ENCODE results near the gene MUS81. TPM values are rescaled to one million over a fixed set of nuclear protein-coding genes. Genes with fewer than 3 reads are reported as not detected.

Gene MUS81
- total RNA-seq (2013; cell fraction: nucleolus; rRNA removed): 82.3 and 89.8 TPM in 2 replicates
- 59.1 and 67.7 TPM in 2 replicates for total RNA-seq (2014; rRNA removed)
- 32.4 and 33.0 TPM in 2 replicates for total RNA-seq (2014; rRNA removed; fragmentation: Illumina TruSeq; extraction: Trizol)
- total RNA-seq (2021): 68.5 and 76.1 TPM in 2 replicates
- 30.8 TPM for polyA plus RNA-seq (2011; ENCODE audit: low read depth)
- polyA plus RNA-seq (2011; rRNA removed): 28.8 and 39.3 TPM in 2 replicates
- 28.2 and 51.3 TPM in 2 replicates for polyA plus RNA-seq (2011; cell fraction: cytosol; rRNA removed)
- 432 and 473 TPM in 2 replicates for polyA plus RNA-seq (2011; cell fraction: nucleus; rRNA removed)
- 50.1 and 67.1 TPM in 2 replicates for polyA plus RNA-seq (2012)
- polyA plus RNA-seq (2014; fragmentation: Illumina TruSeq; extraction: Trizol): 10.7 and 31.9 TPM in 2 replicates
- 10 to 100 TPM; 11.8 to 22.9 TPM for polyA plus RNA-seq (2014; fragmentation: Nextera tagmentation; extraction: Ambion mirVana)
- 70.7 and 81.2 TPM in 2 replicates for polyA plus RNA-seq (2014; rRNA removed)
- polyA plus RNA-seq (2016; fragmentation: Nextera tagmentation; extraction: Ambion mirVana): 10 to 100 TPM; 57.6 to 65.1 TPM
- polyA minus RNA-seq (2011; rRNA and poly(A)+ RNA removed): 17.4 and 36.6 TPM in 2 replicates
- polyA minus RNA-seq (2011; cell fraction: cytosol; rRNA and poly(A)+ RNA removed): 15.3 and 20.6 TPM in 2 replicates
- polyA minus RNA-seq (2011; cell fraction: nucleus; rRNA and poly(A)+ RNA removed): 98.3 and 150 TPM in 2 replicates
- percentile 85 among the genes with signal in this experiment for Bru-seq, nascent RNA
- percentile 79 among the genes with signal in this experiment for BruChase-seq, experiment 1, labeled RNA remaining after a 6-hour chase
- BruChase-seq, experiment 2, labeled RNA remaining after a 2-hour chase: percentile 78 among the genes with signal in this experiment
- long read RNA-seq, experiment 1, transcript MUS81-201 (16 exons, 2,392 nt): major isoform, 11 of 24 reads
- long read RNA-seq, experiment 1, partial matches to known transcripts: 1 of 24 reads
- long read RNA-seq, experiment 1, other reads (novel, unspliced or antisense): 12 of 24 reads
- long read RNA-seq, experiment 2, partial matches to known transcripts: 0 of 6 reads
- long read RNA-seq, experiment 2, other reads (novel, unspliced or antisense): 5 of 6 reads

GRCh38 chr11:65860278-65861164 lies at the start of gene MUS81:
MUS81 (plus strand) TSS chr11:65860433; CDS start chr11:65860754, 321 bp downstream.
- peak; percentile 93 for FAIRE-seq
- BruUV-seq (replicated peaks): TSS peak; percentile 71
- TF ChIP-seq EGR1 (IDR thresholded peaks at IDR 0.05; ENCODE audit: borderline replicate concordance in 1 of 2, low read depth in 2 of 2, low read length in 2 of 2) (peak in 1 of 2 experiments; percentile 88; a peak in 2 of 3 replicates), MEF2A (IDR thresholded peaks at IDR 0.05; ENCODE audit: insufficient read depth, low read depth, low read length) (0 out of 2 replicates have a peak, but pooled peaks have one; percentile 64), YY1 (IDR thresholded peaks at IDR 0.05; ENCODE audit: low read depth, low read length) (peak; percentile 88), MYC (IDR thresholded peaks at IDR 0.05; ENCODE audit: insufficient read depth, insufficient read length, insufficient replicate concordance, low read length, severe bottlenecking) (peak; percentile 31), CHD1 (IDR thresholded peaks at IDR 0.05; ENCODE audit: low read depth, low read length) (no peak), SMARCA5 (IDR thresholded peaks at IDR 0.05) (peak; percentile 18; the same call in 1 of the 2 replicates), BHLHE40 (IDR thresholded peaks at IDR 0.05; ENCODE audit: borderline replicate concordance in 1 of 2, low read depth in 2 of 2, low read length in 1 of 2) (peak in 1 of 2 experiments; percentile 24; a peak in 1 of 4 replicates), ZBTB4 (CRISPR knock-in tag; IDR thresholded peaks at IDR 0.05) (no peak), EP300 (IDR thresholded peaks at IDR 0.05; ENCODE audit: borderline replicate concordance in 1 of 2, control insufficient read depth in 1 of 2, low read depth in 2 of 2, low read length in 2 of 2) (peak in 1 of 2 experiments; percentile 20; a peak in 1 of 4 replicates), MXI1 (IDR thresholded peaks at IDR 0.05; ENCODE audit: low read depth, low read length) (peak; percentile 77), SIX5 (IDR thresholded peaks at IDR 0.05; ENCODE audit: low read depth, low read length, severe bottlenecking) (peak; percentile 48), TARDBP (IDR thresholded peaks at IDR 0.05; ENCODE audit: borderline replicate concordance) (0 out of 2 replicates have a peak, but pooled peaks have one; percentile 13)

More at GRCh38 chr11:65860278-65861164, at the start of gene MUS81:
- peak within 1 kb of the TSS; percentile 85 for H3K4me3 ChIP-seq
- peak within 1 kb of the TSS; percentile 74 for H2AFZ ChIP-seq (ENCODE audit: control insufficient read depth, low read depth, low read length)
- peaks cover 51% of the 10 kb centered on the region for H3K79me2 ChIP-seq (ENCODE audit: control insufficient read depth, insufficient read depth, low read length)
- WGBS (ENCODE audit: insufficient coverage, insufficient replicate concordance, low lambda C conversion rate, missing lambda C conversion rate): 1% methylated on average over 76 of the region's 78 CpGs
- H3K9ac ChIP-seq (ENCODE audit: control insufficient read depth, insufficient read depth, low read length): peak within 1 kb of the TSS; percentile 97
- H3K9me3 ChIP-seq (replicated peaks; ENCODE audit: control insufficient read depth, insufficient read depth, low read length): no peaks in the 10 kb centered on the region
- peak within 1 kb of the TSS; percentile 100 for H3K27ac ChIP-seq (ENCODE audit: control insufficient read depth, insufficient read depth)
- ATAC-seq (peak; percentile 58), DNase-seq (ENCODE audit: low read depth, low spot score) (peak; percentile 82)
- H4K20me1 ChIP-seq (ENCODE audit: control insufficient read depth, insufficient read depth): peaks cover 11% of the 10 kb centered on the region
- ChIA-PET CTCF (interaction anchor here (0.6 to 5.7 kb wide), 33 partner anchors 10 to 290 kb away, joined by 3 to 146 read pairs (median 4); partner anchors contain the start of genes CCDC85B, CTSW, EFEMP2 and FAM89B), SMC1A (ENCODE audit: uncharacterized antibody, unreplicated experiment) (interaction anchor here (0.6 to 4.3 kb wide), 13 partner anchors 9 to 191 kb away, joined by 3 to 52 read pairs (median 4); partner anchors contain the start of genes BANF1, CCDC85B, FIBP and KAT5), POLR2A (interaction anchor here (0.8 to 5.6 kb wide), 22 partner anchors 9 to 246 kb away, joined by 3 to 155 read pairs (median 6); partner anchors contain the start of genes CCDC85B, EFEMP2, FIBP and KAT5), RAD21 (ENCODE audit: unreplicated experiment) (interaction anchor here (0.7 to 5.0 kb wide), 20 partner anchors 11 to 275 kb away, joined by 3 to 76 read pairs (median 5); partner anchors contain the start of genes BANF1, CCDC85B, EIF1AD and FIBP)
- in situ Hi-C loops (cut with MboI) (loop anchor here (25.0 kb wide), 1 partner anchor 1623 kb away; the partner anchor contains the start of genes DNAJC4, FKBP2, NUDT22 and PPP1R14B), intact Hi-C loops (cut with micrococcal nuclease; ENCODE audit: unreplicated experiment) (no loop called here)
- peak within 1 kb of the TSS; percentile 99 for H3K4me2 ChIP-seq (ENCODE audit: control insufficient read depth, insufficient read depth)
- peaks cover 23 to 35% of the 10 kb centered on the region in 2 experiments for H3K36me3 ChIP-seq (ENCODE audit: control insufficient read depth in 2 of 2, insufficient read depth in 2 of 2, low read length in 1 of 2)
- H3K27me3 ChIP-seq (replicated peaks in 1 of 2; ENCODE audit: control insufficient read depth in 2 of 2, insufficient read depth in 2 of 2, low read length in 1 of 2): no peaks in the 10 kb centered on the region
- H3K4me1 ChIP-seq (ENCODE audit: control insufficient read depth, insufficient read depth, low read length): peaks cover 22% of the 10 kb centered on the region
